SW480 (cell line): ENCODE data around the gene SCLY.
"Not testable (repeated sequence)": the region's sequence is repeated elsewhere in the genome, so short reads cannot be mapped to it uniquely, and the experiment has no call there.

Experiments used
- DNase-seq: peaks from one replicate; pipeline ENCODE4 v3.0.0-alpha.2; 2016; ENCODE audit warnings: low spot score

The SCLY gene, protein sequence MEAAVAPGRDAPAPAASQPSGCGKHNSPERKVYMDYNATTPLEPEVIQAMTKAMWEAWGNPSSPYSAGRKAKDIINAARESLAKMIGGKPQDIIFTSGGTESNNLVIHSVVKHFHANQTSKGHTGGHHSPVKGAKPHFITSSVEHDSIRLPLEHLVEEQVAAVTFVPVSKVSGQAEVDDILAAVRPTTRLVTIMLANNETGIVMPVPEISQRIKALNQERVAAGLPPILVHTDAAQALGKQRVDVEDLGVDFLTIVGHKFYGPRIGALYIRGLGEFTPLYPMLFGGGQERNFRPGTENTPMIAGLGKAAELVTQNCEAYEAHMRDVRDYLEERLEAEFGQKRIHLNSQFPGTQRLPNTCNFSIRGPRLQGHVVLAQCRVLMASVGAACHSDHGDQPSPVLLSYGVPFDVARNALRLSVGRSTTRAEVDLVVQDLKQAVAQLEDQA

DNA sequence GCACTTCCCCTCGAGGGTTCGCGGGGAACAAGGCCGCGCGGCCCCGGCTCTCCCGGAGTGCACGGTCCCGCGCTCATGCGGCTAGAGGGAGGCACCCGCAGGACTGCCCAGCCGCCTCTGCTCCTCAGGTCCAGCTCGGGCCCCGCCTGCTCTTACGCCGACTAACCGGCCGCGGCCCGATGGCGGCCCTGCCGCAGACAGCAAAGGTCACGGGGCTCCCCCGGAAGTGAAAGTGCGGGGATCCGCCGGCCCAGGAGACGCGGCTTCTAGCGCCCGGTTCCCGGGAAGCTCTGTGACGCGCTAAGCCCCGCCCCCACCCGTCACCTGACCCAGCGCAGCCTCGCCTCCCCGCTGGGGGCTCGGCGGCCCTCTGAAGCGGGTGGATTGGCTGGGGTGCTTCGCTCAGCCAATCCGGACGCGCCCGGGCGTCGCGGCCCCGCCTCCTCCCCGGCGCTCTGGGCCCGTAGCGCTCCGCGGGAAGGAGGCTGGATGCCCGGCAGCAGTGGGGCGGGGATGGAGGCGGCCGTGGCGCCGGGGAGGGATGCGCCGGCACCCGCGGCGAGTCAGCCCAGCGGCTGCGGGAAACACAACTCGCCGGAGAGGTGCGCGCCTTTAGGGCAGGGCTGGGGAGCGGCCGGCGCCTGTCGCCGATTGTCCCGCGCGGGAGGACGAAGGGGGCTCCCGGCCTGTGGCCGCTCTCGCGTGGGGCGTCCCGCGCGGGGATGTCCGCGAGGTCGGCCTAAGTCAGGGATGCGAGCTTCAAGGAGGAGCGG, at the start of gene SCLY:
Gene SCLY, plus strand, starts transcription at position 460 of the 773 bp plus-strand sequence. Its CDS starts 54 bp downstream, at position 514.
- peak; percentile 93 for DNase-seq

DNA sequence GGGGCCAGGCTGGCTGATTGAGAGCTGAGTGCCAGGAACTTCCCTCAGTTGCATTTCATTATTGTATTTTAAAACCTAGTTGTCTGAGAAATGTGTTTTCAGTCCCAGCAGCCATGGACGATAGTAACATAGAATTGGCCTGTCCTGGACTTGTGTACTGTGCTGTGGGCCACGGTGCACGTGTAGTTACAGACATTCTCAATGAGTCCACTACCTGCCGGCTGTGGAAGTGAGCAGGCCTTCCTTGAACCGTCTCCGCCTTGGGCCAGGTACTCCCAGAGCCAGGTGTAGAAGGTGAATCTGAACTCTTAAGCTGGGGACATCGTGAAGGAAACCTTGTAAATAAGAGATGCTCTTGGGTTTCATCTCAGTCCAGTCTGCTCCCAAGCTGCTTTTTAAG, 47.0 kb upstream of the SCLY start:
- DNase-seq, result no peak

DNA sequence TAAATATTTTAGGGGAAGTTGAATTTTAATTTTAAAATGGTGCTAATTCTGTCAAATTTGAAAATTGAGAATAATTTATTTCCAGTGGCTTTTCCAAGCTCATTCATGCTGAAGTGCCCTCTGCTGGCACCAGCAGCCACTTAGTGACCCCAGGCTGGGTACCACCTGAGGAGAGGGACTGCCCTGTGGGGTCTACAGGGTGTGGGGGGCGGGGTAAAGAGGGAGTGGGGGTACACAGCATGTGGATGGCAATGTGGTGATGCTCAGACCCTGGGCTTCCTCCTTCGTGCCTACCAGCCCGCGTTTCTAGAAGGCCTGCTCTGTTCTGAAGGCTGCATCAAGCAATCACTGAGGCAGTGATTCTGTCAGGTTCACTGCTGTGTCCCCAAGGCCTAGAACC, 45.1 kb upstream of the SCLY start:
- no peak for DNase-seq

DNA sequence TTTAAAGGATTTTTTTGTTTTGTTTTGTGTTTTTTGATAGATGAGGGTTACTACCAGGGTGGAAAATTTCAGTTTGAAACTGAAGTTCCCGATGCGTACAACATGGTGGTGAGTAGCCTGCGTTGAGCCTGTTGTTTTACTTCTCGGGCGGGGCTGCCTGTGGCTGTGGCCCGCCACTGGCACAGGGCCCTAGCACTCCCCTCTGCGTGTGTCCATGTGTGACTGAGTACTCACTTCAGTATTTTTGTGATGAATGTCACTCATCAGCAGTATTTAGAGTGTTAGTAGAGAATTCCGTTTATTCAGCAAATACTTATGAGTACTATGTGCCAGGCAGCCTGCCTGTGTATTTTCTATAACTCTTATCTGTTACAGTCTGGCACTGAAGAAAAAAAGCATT, 44.3 kb upstream of the SCLY start:
- DNase-seq, result no peak

DNA sequence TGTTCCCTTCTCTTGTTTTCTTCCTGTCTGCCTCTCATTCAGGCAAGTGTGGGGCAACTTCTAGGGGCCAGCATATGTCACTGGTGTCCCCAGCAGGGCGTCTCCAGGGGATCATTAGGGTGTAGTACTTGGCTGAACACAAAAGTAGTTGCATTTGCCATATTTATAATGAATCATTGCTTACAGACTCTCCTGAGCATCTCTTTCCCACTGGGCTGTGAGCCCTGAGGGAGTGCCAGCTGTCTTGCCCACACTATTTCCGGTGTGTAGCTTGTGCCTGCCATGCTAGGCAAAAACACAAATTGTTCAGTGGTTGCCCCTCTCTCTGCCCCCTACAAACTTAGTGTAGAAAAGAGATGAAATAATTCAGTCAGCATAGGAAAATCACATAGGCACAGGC, 40.8 kb upstream of the SCLY start:
- DNase-seq, result no peak

GRCh38 chr2:238020816-238021215, 40.0 kb upstream of the SCLY start:
- DNase-seq, result no peak

- DNase-seq, result no peak
Observed at GRCh38 chr2:238021327-238021726, 39.5 kb upstream of the SCLY start.

DNA sequence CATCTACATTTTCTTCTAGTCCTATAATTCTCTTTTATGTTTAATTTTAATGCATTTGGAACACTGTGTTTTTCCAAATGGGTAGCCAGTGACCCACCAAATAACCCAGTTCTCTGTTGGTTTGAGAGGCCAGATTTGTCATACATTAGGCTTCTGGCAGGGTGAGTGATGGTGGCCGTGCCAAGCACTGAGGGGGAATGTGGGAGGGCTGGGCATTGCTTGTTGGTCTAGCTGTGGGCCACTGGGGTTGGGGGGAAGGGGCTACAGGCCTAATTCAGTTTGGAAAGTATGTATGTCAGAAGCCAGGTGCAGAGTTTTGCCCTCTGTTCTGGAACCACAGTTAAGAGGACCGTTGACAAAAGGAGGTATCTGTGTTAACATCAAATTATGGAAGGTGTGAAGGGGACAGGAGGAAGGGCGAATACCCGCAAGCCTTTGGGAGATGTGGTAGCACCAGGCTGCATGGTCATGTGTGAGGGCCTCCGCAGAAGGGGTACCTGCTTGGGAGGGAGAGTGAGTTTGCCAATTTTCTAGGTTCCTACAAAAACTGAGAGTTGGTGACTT, 38.1 kb upstream of the SCLY start:
- no peak for DNase-seq

DNA sequence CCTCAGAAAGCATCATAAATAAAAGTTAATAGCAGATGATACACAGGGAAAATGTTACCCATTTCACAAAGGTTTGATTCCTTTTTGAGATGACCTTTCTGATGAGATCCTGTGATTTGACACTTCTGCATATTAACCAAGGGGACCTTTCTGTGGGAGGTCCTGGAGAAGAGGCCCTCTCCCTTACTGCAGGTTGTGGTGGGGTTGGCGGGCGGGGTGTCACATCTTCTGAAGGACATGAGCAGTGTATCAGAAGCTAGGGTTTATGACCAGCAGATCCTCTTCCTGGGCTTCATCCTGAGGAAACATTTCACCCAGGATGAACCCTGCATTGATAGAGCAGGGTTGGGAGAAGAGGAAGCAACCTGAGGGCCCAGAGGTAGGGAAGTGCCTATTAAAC, 37.2 kb upstream of the SCLY start:
- no peak for DNase-seq

- no peak for DNase-seq
Observed at GRCh38 chr2:238024986-238025385, 35.8 kb upstream of the SCLY start.

- no peak for DNase-seq
Observed at GRCh38 chr2:238025741-238026360, 35.0 kb upstream of the SCLY start.

- DNase-seq, result no peak
Observed at GRCh38 chr2:238027058-238027457, 33.7 kb upstream of the SCLY start.

- no peak for DNase-seq
Observed at GRCh38 chr2:238027591-238028415, 33.0 kb upstream of the SCLY start.

GRCh38 chr2:238029853-238030252, 30.9 kb upstream of the SCLY start:
- no peak for DNase-seq

DNA sequence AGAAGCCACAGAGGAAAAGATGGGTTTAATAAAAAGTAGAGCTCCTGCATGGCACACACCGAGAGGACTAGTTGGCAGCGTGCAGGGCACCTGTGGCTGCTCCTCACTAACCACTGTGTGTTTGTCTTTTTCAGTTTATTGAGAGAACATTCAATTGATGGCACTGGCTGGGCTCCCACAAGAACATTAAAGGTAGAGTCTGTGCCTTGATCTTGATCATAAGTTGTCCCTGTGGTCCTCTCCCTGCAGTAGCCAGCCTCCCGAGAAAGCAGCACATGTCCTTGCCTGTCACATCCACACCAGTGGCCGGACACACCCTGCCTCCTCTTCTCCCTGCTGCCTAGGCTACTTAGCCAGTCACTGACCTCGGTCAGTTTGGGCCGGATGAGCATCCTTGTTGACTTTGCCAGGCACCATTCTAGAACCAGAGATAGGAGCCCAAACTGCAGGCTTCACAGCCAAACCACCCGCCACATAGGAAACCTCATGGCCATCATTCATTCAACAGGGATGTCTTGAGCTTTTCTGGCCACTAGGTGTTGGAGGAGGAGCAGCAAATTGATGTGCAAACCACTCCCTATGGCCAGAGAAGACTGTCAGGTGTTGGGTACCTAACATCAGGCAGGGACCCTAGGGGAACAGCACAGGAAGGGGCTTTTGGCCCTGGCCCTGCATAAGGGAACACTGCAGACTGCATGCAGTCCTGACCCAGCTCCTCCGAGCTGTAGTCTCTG, 30.2 kb upstream of the SCLY start:
- no peak for DNase-seq

DNA sequence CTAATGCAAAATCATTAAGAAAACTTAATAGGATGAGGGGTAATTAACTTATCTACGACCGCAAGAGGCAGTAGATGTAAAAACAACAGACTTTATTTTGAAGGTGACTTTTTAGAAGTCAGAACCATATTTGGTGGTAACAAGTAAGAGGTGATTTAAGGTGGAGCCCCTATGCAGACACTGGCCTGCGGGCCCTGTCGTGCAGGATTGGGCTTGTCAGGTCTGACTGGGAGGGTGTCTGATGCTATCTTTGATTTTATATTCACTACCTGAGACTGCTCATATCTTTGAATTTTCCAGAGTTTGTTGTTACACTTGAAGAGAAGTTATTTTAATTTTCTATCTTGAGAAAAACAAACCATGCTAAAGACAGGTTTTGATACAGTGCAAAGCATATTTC, 29.1 kb upstream of the SCLY start:
- no peak for DNase-seq

DNA sequence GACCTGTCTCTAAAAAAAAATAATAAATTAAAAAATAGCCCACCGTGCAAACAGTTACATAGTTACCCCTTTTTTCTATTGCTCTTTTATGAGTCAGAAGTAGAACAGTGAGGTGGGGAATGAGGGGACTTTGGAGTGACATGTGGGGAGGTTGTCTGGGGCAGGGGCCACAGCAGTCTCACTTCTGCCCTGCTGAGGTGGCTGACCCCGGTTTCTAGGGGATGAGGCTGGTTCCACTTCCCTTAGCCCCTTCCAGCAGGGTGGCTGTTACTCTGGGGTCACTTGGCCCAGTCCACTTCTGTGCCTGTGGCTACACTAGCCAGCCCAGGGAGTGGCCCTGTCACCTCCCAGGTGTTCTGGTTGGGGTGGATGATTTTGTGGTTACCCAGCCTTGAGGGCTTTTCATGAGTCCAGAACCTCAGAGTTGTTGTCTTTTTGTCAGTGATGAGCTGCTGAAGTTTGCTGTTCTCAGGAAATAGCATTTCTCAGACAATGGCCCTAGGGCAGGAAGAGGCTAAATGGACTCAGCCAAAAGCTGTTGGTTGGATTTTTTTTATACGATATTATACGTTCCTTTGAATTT, 28.0 kb upstream of the SCLY start:
- DNase-seq, result no peak

DNA sequence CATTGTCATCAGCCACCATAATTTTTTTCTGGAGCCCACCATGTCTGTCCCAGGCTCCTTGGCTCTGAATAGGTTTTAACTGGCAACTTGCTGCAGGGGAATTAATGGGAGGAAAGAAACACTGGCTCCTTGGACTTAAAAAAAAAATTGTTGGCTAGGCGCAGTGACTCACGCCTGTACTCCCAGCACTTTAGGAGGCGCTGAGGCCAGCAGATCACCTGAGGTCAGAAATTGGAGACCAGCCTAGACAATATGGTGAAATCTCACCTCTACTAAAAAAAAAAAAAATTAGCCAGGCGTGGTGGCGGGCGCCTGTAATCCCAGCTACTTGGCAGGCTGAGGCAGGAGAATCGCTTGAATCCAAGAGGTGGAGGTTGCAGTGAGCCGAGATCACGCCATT, 26.8 kb upstream of the SCLY start:
- DNase-seq, result not testable (repeated sequence)

- DNase-seq, result no peak
Observed at GRCh38 chr2:238038203-238038602, 22.6 kb upstream of the SCLY start.

DNA sequence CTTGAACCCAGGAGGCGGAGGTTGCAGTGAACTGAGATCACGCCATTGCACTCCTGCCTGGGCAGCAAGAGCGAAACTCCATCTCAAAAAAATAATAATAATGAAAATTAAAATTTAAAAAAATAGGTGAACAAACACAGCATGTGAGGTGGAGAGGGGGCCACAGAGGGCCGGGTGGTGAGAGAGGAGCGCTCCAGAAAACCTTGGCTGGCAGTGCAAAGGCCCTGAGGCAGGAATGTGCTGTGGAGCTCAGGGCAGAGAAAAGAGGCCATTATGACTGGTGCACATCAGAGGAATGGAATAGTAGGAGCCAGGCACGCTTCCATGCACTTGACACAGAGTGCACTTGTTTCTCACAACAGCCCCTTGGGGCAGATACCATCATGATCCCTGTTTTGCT, 21.6 kb upstream of the SCLY start:
- DNase-seq, result no peak

DNA sequence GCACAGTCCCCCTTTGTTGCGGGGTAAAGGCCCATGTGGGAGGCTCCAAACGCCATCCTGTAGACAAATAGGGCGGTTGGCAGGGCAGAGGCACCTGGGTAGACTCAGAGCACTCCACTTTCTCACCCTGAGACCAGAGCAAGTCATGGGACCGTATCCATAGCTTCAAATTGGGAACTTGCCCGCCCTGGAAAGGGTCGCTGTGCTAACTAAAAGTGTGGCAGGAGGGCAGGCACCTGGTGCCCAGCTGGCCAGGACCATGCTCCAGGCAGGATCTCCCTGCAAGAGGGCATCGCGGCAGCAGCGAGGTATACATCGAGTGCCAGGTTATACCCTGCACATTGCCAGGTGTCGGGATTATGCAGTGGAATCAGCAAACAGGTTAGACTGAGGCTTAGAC, 20.8 kb upstream of the SCLY start:
- no peak for DNase-seq
